LNCaP clone FGC (cell line): ENCODE results near the gene SRSF5.

Experiments used
- DNase-seq: peaks from one replicate; pipeline ENCODE4 v3.0.0-alpha.2; 2011; ENCODE audit warnings: low read depth
- H3K4me3 ChIP-seq: 2 replicates; pipeline ENCODE4 v1.5.1; 2011; ENCODE audit warnings: mild to moderate bottlenecking, low read depth, low read length, control low read depth
- TF ChIP-seq, protein P1 (sequence below): IDR thresholded peaks from 2 replicates; pipeline ENCODE4 v1.5.1; 2012; ENCODE audit warnings: mild to moderate bottlenecking; ENCODE audit not compliant: control insufficient read depth, insufficient read depth; ENCODE audit errors: extremely low read depth

Gene SRSF5

DNA sequence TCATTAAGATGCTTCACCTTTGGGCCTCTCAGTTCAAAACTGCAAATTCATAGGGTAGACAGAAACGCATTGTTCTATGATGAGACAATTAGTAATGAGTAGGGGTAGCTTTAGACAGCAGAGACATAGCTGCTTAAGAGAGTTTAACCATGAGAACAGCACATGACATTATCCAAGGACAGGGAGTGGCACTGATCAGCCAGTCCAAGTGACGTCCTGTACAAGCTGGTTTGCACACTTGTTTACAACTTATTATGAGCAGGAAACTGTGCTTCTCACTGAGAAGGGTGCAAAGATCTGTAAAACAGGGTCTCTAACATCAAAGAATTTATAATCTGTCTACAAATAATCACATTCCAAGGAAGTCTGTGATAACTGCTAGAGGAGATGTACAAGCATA, 11.2 kb upstream of the SRSF5 start:
- TF ChIP-seq, protein P1, sequence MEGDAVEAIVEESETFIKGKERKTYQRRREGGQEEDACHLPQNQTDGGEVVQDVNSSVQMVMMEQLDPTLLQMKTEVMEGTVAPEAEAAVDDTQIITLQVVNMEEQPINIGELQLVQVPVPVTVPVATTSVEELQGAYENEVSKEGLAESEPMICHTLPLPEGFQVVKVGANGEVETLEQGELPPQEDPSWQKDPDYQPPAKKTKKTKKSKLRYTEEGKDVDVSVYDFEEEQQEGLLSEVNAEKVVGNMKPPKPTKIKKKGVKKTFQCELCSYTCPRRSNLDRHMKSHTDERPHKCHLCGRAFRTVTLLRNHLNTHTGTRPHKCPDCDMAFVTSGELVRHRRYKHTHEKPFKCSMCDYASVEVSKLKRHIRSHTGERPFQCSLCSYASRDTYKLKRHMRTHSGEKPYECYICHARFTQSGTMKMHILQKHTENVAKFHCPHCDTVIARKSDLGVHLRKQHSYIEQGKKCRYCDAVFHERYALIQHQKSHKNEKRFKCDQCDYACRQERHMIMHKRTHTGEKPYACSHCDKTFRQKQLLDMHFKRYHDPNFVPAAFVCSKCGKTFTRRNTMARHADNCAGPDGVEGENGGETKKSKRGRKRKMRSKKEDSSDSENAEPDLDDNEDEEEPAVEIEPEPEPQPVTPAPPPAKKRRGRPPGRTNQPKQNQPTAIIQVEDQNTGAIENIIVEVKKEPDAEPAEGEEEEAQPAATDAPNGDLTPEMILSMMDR, result no peak
- no peak overlapping the region for H3K4me3 ChIP-seq
- no peak for DNase-seq

DNA sequence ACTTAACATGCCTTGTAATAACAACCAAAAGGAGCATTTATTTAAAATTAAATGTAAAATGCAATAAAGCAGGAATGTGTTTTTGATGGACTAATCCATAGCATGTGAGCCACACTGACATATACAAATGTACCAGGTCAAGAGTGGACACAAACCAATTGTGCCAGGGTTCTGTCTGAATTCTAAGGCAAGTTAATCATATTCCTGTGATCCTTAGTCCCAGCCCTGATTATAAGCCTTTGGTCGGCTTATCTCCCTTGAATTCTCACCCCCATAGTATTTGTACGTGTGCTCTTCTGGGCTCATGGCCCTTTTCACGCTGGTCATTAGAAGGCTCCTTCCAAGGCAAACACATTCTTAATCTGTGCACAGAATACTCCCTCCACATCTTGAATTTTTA, 10.6 kb upstream of the SRSF5 start:
- no peak overlapping the region for H3K4me3 ChIP-seq
- no peak for DNase-seq
- TF ChIP-seq, protein P1, result no peak

DNA sequence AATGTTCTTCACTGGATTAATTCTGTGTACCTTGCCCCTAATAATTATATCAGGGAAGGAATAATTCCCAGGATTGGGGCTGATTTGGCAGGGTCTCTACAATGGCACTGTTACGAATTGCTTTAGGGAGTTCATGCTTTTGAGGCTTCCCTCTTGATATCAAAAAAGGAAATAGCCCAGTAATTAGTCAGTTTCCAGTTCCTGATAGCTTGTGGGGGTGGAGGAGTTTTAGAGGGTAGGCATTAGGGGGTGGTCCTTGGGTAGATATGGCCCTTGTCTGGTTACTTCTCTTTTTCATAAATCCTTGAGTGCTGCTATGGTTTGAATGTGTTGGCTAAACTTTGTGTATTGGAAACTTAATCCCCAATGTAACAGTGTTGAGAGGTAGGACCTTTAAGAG, 6.1 kb upstream of the SRSF5 start:
- TF ChIP-seq, protein P1, result no peak
- H3K4me3 ChIP-seq, result no peak overlapping the region
- no peak for DNase-seq

DNA sequence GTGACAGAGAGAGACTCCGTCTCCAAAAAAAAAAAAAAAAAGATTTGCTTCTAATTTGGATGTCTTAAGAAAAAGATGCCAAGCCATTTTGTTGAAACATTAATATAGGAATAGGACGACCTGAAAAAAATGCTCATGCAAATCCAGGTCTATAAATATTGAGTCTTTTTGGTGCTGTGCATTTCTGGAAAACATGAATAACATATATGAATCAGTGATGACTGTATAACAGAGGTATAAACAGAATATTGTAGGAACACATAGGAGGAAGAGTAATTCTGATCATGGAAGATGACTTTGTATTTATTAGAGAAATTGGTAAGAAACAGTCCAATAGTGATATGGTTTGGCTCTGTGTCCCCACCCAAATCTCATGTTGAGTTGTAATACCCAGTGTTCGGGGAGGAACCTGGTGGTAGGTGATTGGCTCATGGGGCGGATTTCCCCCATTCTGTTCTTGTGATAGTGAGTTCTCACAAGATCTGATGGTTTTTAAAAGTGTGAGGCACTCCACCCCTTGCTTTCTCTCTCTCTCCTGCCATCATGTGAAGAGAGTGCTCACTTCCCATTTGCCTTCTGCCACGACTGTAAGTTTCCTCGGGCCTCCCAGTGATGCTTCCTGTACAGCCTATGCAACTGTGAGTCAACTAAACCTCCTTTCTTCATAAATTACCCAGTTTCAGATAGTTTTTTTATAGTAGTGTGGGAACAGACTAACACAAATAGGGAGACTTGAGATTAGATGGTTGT, 3.0 kb upstream of the SRSF5 start:
- TF ChIP-seq, protein P1, result no peak
- H3K4me3 ChIP-seq, result no peak overlapping the region
- no peak for DNase-seq

DNA sequence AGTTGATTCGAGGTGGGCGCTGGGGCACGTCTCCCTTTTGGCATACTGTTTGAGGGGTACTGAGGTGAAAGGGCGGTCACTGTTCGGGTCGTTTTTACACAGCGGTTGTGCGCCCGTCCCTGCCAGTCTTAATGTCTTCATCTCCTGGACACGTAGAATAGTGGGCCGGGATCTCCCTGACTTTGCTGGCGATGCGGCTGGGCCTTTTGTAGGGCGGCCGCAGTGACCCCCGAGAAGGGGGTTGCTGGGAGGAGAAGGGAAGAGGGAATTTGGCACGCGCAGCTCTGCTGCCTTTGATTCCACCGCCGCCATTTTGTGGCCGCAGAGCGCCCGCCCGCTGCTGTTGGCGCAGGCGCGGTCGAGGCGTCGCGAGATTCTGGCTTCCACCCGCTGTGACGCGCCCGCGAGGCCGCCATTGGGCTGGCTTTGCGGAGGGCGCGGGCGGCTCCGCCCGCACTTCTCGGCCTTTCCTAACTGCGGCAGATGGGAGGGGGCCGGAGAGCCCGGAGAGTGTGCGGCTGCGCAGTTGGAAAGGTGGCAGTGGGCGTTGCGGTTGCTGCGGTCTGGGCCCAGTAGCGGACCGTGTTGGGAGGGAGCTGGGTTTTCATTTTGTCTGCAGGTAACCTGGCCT, 542 bp downstream of the SRSF5 start:
- peak overlapping the region; percentile 86 for H3K4me3 ChIP-seq
- DNase-seq, result peak; percentile 94
- TF ChIP-seq, protein P1, result no peak

DNA sequence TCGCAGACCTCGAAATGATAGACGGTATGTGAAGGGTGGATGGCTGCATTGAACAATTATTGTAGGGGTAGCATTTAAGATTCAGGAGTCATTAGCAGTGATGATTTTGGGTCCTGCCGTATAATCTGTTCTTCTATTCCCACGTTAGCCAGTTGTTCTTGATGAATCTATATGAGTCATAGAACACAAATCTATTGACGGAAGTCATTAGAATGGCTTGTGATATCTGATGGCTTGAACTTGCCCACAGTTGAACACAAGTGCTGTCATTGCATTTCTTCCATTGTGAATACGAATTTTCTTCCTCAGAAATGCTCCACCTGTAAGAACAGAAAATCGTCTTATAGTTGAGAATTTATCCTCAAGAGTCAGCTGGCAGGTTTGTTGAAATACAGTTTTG, 1.9 kb downstream of the SRSF5 start:
- TF ChIP-seq, protein P1, result no peak
- peak overlapping the region; percentile 86 for H3K4me3 ChIP-seq
- DNase-seq, result no peak
